Activated CD4-positive, CD25-positive, alpha-beta regulatory T cell treated with anti-CD3 and anti-CD28 coated beads, Interleukin-2, amount 50 U/mL, for 16 hours (primary cell): ENCODE data around the gene NOTCH4.
"Not testable (repeated sequence)": the region's sequence is repeated elsewhere in the genome, so short reads cannot be mapped to it uniquely, and the experiment has no call there.

Source experiments
- DNase-seq: peaks from one replicate; pipeline ENCODE4 v3.0.0-alpha.2; 2020; ENCODE audit warnings: low read depth, low spot score

Gene NOTCH4

GRCh38 chr6:32194388-32194787 is 29.5 kb downstream of the NOTCH4 start:
- no peak for DNase-seq

GRCh38 chr6:32193096-32193495 is 30.8 kb downstream of the NOTCH4 start:
- not testable (repeated sequence) for DNase-seq

GRCh38 chr6:32192608-32193039 is 31.2 kb downstream of the NOTCH4 start, which contains the start of gene GPSM3:
Gene GPSM3 (minus strand): TSS chr6:32192643. CDS start chr6:32192513, 130 bp downstream.
- no peak for DNase-seq

GRCh38 chr6:32191696-32192607 is 31.9 kb downstream of the NOTCH4 start:
- no peak for DNase-seq

- DNase-seq = no peak
Observed at GRCh38 chr6:32190911-32191677, 32.8 kb downstream of the NOTCH4 start.

GRCh38 chr6:32190054-32190851 is 33.6 kb downstream of the NOTCH4 start, which contains the start of gene PBX2:
Gene PBX2 (minus strand): TSS chr6:32190202. CDS start chr6:32189915, 287 bp downstream.
- DNase-seq = peak; percentile 62

- DNase-seq = no peak
Observed at GRCh38 chr6:32189742-32190053, 34.2 kb downstream of the NOTCH4 start.

GRCh38 chr6:32189069-32189741 is 34.7 kb downstream of the NOTCH4 start:
- no peak for DNase-seq

GRCh38 chr6:32188381-32189068 is 35.3 kb downstream of the NOTCH4 start:
- no peak for DNase-seq

- not testable (repeated sequence) for DNase-seq
Observed at GRCh38 chr6:32187725-32188380, 36.0 kb downstream of the NOTCH4 start.

- DNase-seq = no peak
Observed at GRCh38 chr6:32187009-32187709, 36.7 kb downstream of the NOTCH4 start.

- DNase-seq = not testable (repeated sequence)
Observed at GRCh38 chr6:32186151-32186840, 37.6 kb downstream of the NOTCH4 start.

GRCh38 chr6:32185681-32186131 is 38.2 kb downstream of the NOTCH4 start:
- not testable (repeated sequence) for DNase-seq

- DNase-seq = no peak
Observed at GRCh38 chr6:32184084-32184640, 39.7 kb downstream of the NOTCH4 start, which contains the start of gene AGER. Gene AGER (minus strand): TSS chr6:32184253. CDS start chr6:32184222, 31 bp downstream.

- no peak for DNase-seq
Observed at GRCh38 chr6:32183483-32184083, 40.3 kb downstream of the NOTCH4 start.

GRCh38 chr6:32183030-32183429 is 40.8 kb downstream of the NOTCH4 start:
- DNase-seq = no peak

GRCh38 chr6:32182555-32182981 is 41.3 kb downstream of the NOTCH4 start:
- DNase-seq = no peak
